Stimulated activated CD4-positive, alpha-beta T cell treated with anti-CD3 and anti-CD28 coated beads, Interleukin-15, amount 100 ng/mL, for 24 hours (primary cell): Measurements from ENCODE around the gene C9orf50.
"Not testable (repeated sequence)": the region's sequence is repeated elsewhere in the genome, so short reads cannot be mapped to it uniquely, and the experiment has no call there.

ENCODE experiments used
- DNase-seq: peaks from one replicate; pipeline ENCODE4 v3.0.0-alpha.2; 2020

C9orf50 gene

GRCh38 chr9:129609486-129610212 is 11.3 kb downstream of the C9orf50 start:
- DNase-seq, result peak; percentile 59

- no peak for DNase-seq
Observed at GRCh38 chr9:129608561-129609481, 12.1 kb downstream of the C9orf50 start.

- DNase-seq, result no peak
Observed at GRCh38 chr9:129607027-129607387, 13.9 kb downstream of the C9orf50 start.

- DNase-seq, result no peak
Observed at GRCh38 chr9:129606161-129607026, 14.5 kb downstream of the C9orf50 start.

- DNase-seq, result no peak
Observed at GRCh38 chr9:129604766-129605163, 16.1 kb downstream of the C9orf50 start.

- no peak for DNase-seq
Observed at GRCh38 chr9:129604056-129604765, 16.7 kb downstream of the C9orf50 start.

GRCh38 chr9:129602598-129603415 is 18.1 kb downstream of the C9orf50 start:
- DNase-seq, result no peak

- DNase-seq, result no peak
Observed at GRCh38 chr9:129601082-129601674, 19.7 kb downstream of the C9orf50 start.

GRCh38 chr9:129598089-129598596 is 22.8 kb downstream of the C9orf50 start:
- DNase-seq, result no peak

- peak; percentile 40 for DNase-seq
Observed at GRCh38 chr9:129597355-129598088, 23.4 kb downstream of the C9orf50 start.

GRCh38 chr9:129596541-129597331 is 24.2 kb downstream of the C9orf50 start:
- no peak for DNase-seq

- no peak for DNase-seq
Observed at GRCh38 chr9:129595903-129596540, 24.9 kb downstream of the C9orf50 start.

- DNase-seq, result no peak
Observed at GRCh38 chr9:129595311-129595741, 25.6 kb downstream of the C9orf50 start.

GRCh38 chr9:129594632-129595031 is 26.3 kb downstream of the C9orf50 start:
- no peak for DNase-seq

- not testable (repeated sequence) for DNase-seq
Observed at GRCh38 chr9:129592790-129593189, 28.1 kb downstream of the C9orf50 start.

- DNase-seq, result no peak
Observed at GRCh38 chr9:129591916-129592315, 29.0 kb downstream of the C9orf50 start.

- DNase-seq, result no peak
Observed at GRCh38 chr9:129590466-129590865, 30.4 kb downstream of the C9orf50 start.

- DNase-seq, result no peak
Observed at GRCh38 chr9:129587487-129588262, 33.2 kb downstream of the C9orf50 start.
